IMR-90 (cell line): ENCODE results near the gene AKNA. TPM values are rescaled to one million over a fixed set of nuclear protein-coding genes. Genes with fewer than 3 reads are reported as not detected.
A peak's percentile ranks its signal among the peaks of the same experiment; 100 is the strongest.

Source experiments
- ATAC-seq: fragments of 200-7000 bp; cut with Tn5 transposase; 2 replicates; pipeline ENCODE4 v1.9.1; 2020; ENCODE audit warnings: low read depth, mild to moderate bottlenecking, moderate library complexity
- BruUV-seq: library from RNA; stranded (reverse); fragments of 400-500 nt; replicated peaks from 2 replicates; lab custom pipeline; 2021; lab: Mats Ljungman, UMichigan
- CTCF ChIA-PET: fragments of 300-600 bp; formaldehyde crosslinking; extraction: SDS; loops from one replicate; lab custom pipeline; 2021; ENCODE audit warnings: antibody characterized with exemption; lab: Yijun Ruan, JAX
- POLR2A ChIA-PET: fragments of 300-600 bp; sonication (Branson Sonifier 250); formaldehyde crosslinking; loops from one replicate; lab custom pipeline; 2022; ENCODE audit warnings: antibody characterized with exemption; ENCODE audit not compliant: unreplicated experiment; lab: Charles Lee
- DNase-seq: peaks from one replicate; pipeline ENCODE4 v3.0.0; 2013
- H2AFZ ChIP-seq: replicated peaks from 2 replicates; pipeline ENCODE3; 2013; ENCODE audit warnings: low read length, mild to moderate bottlenecking; ENCODE audit not compliant: poor library complexity
- H2AK5ac ChIP-seq: 2 replicates; pipeline ENCODE4 v1.6.1; 2013; ENCODE audit warnings: low read depth, low read length, inconsistent platforms
- H2AK9ac ChIP-seq: replicated peaks from 2 replicates; pipeline ENCODE3; 2013; ENCODE audit warnings: mild to moderate bottlenecking, low read depth, low read length, moderate library complexity; ENCODE audit not compliant: poor library complexity
- H2BK120ac ChIP-seq: 2 replicates; pipeline ENCODE4 v1.6.1; 2013; ENCODE audit warnings: low read depth, low read length, inconsistent platforms
- H2BK15ac ChIP-seq: 3 replicates; pipeline ENCODE4 v1.6.1; 2013; ENCODE audit warnings: low read depth, low read length, inconsistent platforms
- H2BK20ac ChIP-seq: 2 replicates; pipeline ENCODE4 v1.6.1; 2013; ENCODE audit warnings: low read depth, mild to moderate bottlenecking, inconsistent platforms, low read length, moderate library complexity
- H2BK5ac ChIP-seq: 2 replicates; pipeline ENCODE4 v1.6.1; 2013; ENCODE audit warnings: mild to moderate bottlenecking, low read depth, low read length, inconsistent platforms; ENCODE audit not compliant: poor library complexity, severe bottlenecking
- H3K14ac ChIP-seq: replicated peaks from 2 replicates; pipeline ENCODE4 v1.6.1; 2013; ENCODE audit warnings: low read depth, low read length, inconsistent platforms
- H3K18ac ChIP-seq: 2 replicates; pipeline ENCODE4 v1.6.1; 2013; ENCODE audit warnings: low read depth, low read length, control low read depth
- H3K23ac ChIP-seq: 2 replicates; pipeline ENCODE4 v1.6.1; 2013; ENCODE audit warnings: low read depth, low read length, inconsistent platforms
- H3K27ac ChIP-seq: 2 replicates; pipeline ENCODE4 v1.5.1; 2013; ENCODE audit warnings: mild to moderate bottlenecking, control low read depth, low read length; ENCODE audit not compliant: insufficient read depth
- H3K27me3 ChIP-seq: 2 replicates; pipeline ENCODE4 v1.6.1; 2013; ENCODE audit warnings: low read length; ENCODE audit not compliant: control insufficient read depth, insufficient read depth
- H3K36me3 ChIP-seq: 2 replicates; pipeline ENCODE4 v1.6.1; 2013; ENCODE audit warnings: low read length, mixed read lengths; ENCODE audit not compliant: control insufficient read depth, insufficient read depth
- H3K4ac ChIP-seq: 2 replicates; pipeline ENCODE4 v1.6.1; 2013; ENCODE audit warnings: low read depth, low read length, inconsistent platforms
- H3K4me1 ChIP-seq: 2 replicates; pipeline ENCODE4 v1.6.1; 2013; ENCODE audit warnings: low read length, mixed read lengths; ENCODE audit not compliant: control insufficient read depth, insufficient read depth
- H3K4me2 ChIP-seq: 2 replicates; pipeline ENCODE4 v1.6.1; 2013; ENCODE audit warnings: low read depth, mild to moderate bottlenecking, control low read depth, low read length, moderate library complexity
- H3K4me3 ChIP-seq: 2 replicates; pipeline ENCODE4 v1.5.1; 2013; ENCODE audit warnings: low read depth, mild to moderate bottlenecking, control low read depth, low read length, moderate library complexity; ENCODE audit not compliant: insufficient read depth
- H3K56ac ChIP-seq: 2 replicates; pipeline ENCODE4 v1.6.1; 2013; ENCODE audit warnings: low read length, inconsistent platforms; ENCODE audit not compliant: insufficient read depth; ENCODE audit errors: extremely low read depth
- H3K79me1 ChIP-seq, 2 experiments: 2 replicates each; pipeline ENCODE4 v1.6.1; 2013; ENCODE audit warnings: low read length in 2 of 2, inconsistent platforms in 1 of 2, low read depth in 1 of 2
- H3K9ac ChIP-seq: 2 replicates; pipeline ENCODE4 v1.6.1; 2013; ENCODE audit warnings: low read depth, low read length, control low read depth
- H3K9me1 ChIP-seq: 2 replicates; pipeline ENCODE4 v1.6.1; 2013; ENCODE audit warnings: low read length, inconsistent platforms; ENCODE audit not compliant: insufficient read depth
- H3K9me3 ChIP-seq: 2 replicates; pipeline ENCODE4 v1.6.1; 2013; ENCODE audit warnings: low read length; ENCODE audit not compliant: control insufficient read depth, insufficient read depth
- H4K20me1 ChIP-seq: 2 replicates; pipeline ENCODE4 v1.6.1; 2013; ENCODE audit warnings: low read length, inconsistent platforms; ENCODE audit not compliant: insufficient read depth
- H4K5ac ChIP-seq: 2 replicates; pipeline ENCODE4 v1.6.1; 2013; ENCODE audit warnings: mild to moderate bottlenecking, low read depth, low read length, control low read depth
- H4K8ac ChIP-seq, 2 experiments: 2 replicates each; pipeline ENCODE4 v1.6.1; 2013; ENCODE audit warnings: low read depth in 2 of 2, low read length in 2 of 2, control low read depth in 1 of 2, inconsistent platforms in 1 of 2
- H4K91ac ChIP-seq: 2 replicates; pipeline ENCODE4 v1.6.1; 2013; ENCODE audit warnings: low read depth, low read length, inconsistent platforms; ENCODE audit not compliant: insufficient read depth
- CHD1 ChIP-seq: IDR thresholded peaks from 2 replicates; pipeline ENCODE4 v1.6.1; 2012; ENCODE audit warnings: low read depth, low read length, improper control_type of control experiment
- CTCF ChIP-seq: conservative IDR thresholded peaks from 2 replicates; pipeline ENCODE4 v1.5.1; 2012; ENCODE audit warnings: mild to moderate bottlenecking, low read depth, low read length, improper control_type of control experiment
- FOS ChIP-seq: fragments of 150-350 bp; IDR thresholded peaks from 2 replicates; pipeline ENCODE4 v1.6.1; 2016; ENCODE audit warnings: low read depth, low read length
- NFE2L2 ChIP-seq: fragments of 150-350 bp; IDR thresholded peaks from 2 replicates; pipeline ENCODE4 v1.6.1; 2016; ENCODE audit warnings: low read depth, mild to moderate bottlenecking, low read length
- RCOR1 ChIP-seq: IDR thresholded peaks from 2 replicates; pipeline ENCODE4 v1.6.1; 2012; ENCODE audit warnings: mild to moderate bottlenecking, low read length, improper control_type of control experiment; ENCODE audit not compliant: insufficient replicate concordance
- SMC3 ChIP-seq: fragments of 150-350 bp; IDR thresholded peaks from 2 replicates; pipeline ENCODE4 v1.6.1; 2016; ENCODE audit warnings: low read depth, mild to moderate bottlenecking, antibody characterized with exemption, low read length, moderate library complexity
- WGBS, 2 experiments: methylation state at CpG; one replicate each; pipeline versions ENCODE4 v1.1.5 to v1.1.7; 2013; ENCODE audit warnings: missing lambda C conversion rate in 2 of 2; ENCODE audit not compliant: insufficient read length in 1 of 2; ENCODE audit errors: extremely low coverage in 2 of 2; 5-methylcytosine and 5-hydroxymethylcytosine counted together
- dilution Hi-C: fragments of 300-500 bp; cut with HindIII; formaldehyde crosslinking; loops from one replicate; pipeline ENCODE4 v1.14.3; 2018; ENCODE audit warnings: low sequenced_read_pairs; ENCODE audit not compliant: unreplicated experiment
- in situ Hi-C: fragments of 300-500 bp; cut with MboI; formaldehyde crosslinking; loops from 3 replicates; pipeline ENCODE4 v1.14.3; 2019; ENCODE audit warnings: low sequenced_read_pairs, inconsistent platforms, mixed read lengths
- intact Hi-C: fragments of 100-400 bp; cut with micrococcal nuclease; formaldehyde crosslinking; loops from 2 replicates; pipeline ENCODE4 v1.10.0; 2022
- polyA plus RNA-seq, 3 experiments: library from polyadenylated mRNA; depleted of rRNA; stranded (reverse); fragments of >200 nt; gene quantifications; 2 replicates each; pipeline ENCODE4 v1.2.3, GENCODE V29; 2012; ENCODE audit warnings: low replicate concordance in 1 of 3
- total RNA-seq: library from RNA; depleted of rRNA; stranded (reverse); fragments of >200 nt; gene quantifications from 2 replicates; pipeline ENCODE4 v1.2.3, GENCODE V29; 2012

AKNA gene
- total and polyA plus RNA-seq, 2 of the 4 experiments (the other 2 are of a cell fraction), result 2.7 to 7.3 TPM

DNA sequence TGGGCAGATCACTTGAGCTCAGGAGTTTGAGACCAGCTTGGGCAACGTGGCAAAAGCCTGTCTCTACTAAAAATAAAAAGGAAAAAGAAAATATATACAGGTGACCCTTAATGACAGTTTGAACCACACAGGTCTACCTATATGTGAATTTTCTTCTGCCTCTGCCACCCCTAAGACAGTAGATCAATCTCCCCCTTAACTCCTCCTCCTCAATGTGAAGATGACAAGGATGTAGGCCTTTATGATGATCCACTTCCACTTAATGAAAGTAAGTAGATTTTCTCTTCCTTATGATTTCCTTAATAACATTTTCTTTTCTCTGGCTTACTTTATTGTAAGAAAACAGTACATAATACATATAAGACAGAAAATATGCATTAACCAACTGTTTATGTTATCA lies 3.4 kb downstream of the AKNA start:
- no peak for TF ChIP-seq RCOR1
- TF ChIP-seq CTCF, result no peak
- no peak for TF ChIP-seq NFE2L2
- TF ChIP-seq FOS, result no peak
- TF ChIP-seq CHD1, result no peak
- no peak for TF ChIP-seq SMC3
- Histone ChIP-seq H2AK9ac (no peak overlapping the region), H2BK5ac (no peak overlapping the region), H3K4me3 (no peak overlapping the region), H3K9me1 (peaks cover 17% of the 10 kb centered on the region), H4K8ac (no peak overlapping the region), H3K56ac (no peak overlapping the region), H3K27me3 (no peaks in the 10 kb centered on the region), H3K79me1 (peaks cover 21 to 73% of the 10 kb centered on the region in 2 experiments), H3K23ac (0 out of 2 replicates have a peak overlapping the region, but pooled peaks have one; percentile 61), H3K18ac (no peak overlapping the region), H4K5ac (no peak overlapping the region), H4K20me1 (peaks cover 21% of the 10 kb centered on the region; the same call in 1 of the 2 replicates), H3K9ac (no peak overlapping the region), H3K4ac (no peak overlapping the region), H3K27ac (no peak overlapping the region), H3K14ac (no peak overlapping the region), H2BK20ac (no peak overlapping the region), H4K91ac (no peak overlapping the region), H3K4me2 (no peak overlapping the region), H3K9me3 (no peaks in the 10 kb centered on the region), H2AFZ (no peak overlapping the region), H3K36me3 (peaks cover 5% of the 10 kb centered on the region), H2BK120ac (no peak overlapping the region), H2AK5ac (no peak overlapping the region), H3K4me1 (peaks cover 36% of the 10 kb centered on the region), H2BK15ac (no peak overlapping the region)
- dilution Hi-C loops, result no loop called here
- WGBS, 2 experiments, result no CpG with 5 or more reads among the region's 1 CpG
- ATAC-seq (no peak), DNase-seq (no peak)
- ChIA-PET CTCF (no interaction called here), POLR2A (no interaction called here)
- no TSS peak for BruUV-seq
- in situ Hi-C loops, result no loop called here
- intact Hi-C loops, result no loop called here
